HepG2 (cell line): ENCODE measurements around the gene PSKH1. TPM values are rescaled to one million over a fixed set of nuclear protein-coding genes. Genes with fewer than 3 reads are reported as not detected.

ENCODE experiments used
- AGO2 ChIP-seq: fragments of 200-400 bp; formaldehyde crosslinking; optimal IDR thresholded peaks from 2 replicates; pipeline ENCODE3; 2017; ENCODE audit warnings: mild to moderate bottlenecking, low read depth, low read length, moderate library complexity
- EEA1 ChIP-seq: sonication (generic); formaldehyde crosslinking; IDR thresholded peaks from 2 replicates; pipeline ENCODE4 v1.5.1; 2020; ENCODE audit warnings: mild to moderate bottlenecking, missing genetic modification reagents, borderline replicate concordance
- GABPA ChIP-seq, 2 experiments: IDR thresholded peaks; 2 replicates each; pipeline ENCODE4 v1.6.1; 2011 to 2016; ENCODE audit warnings: low read depth in 2 of 2, low read length in 1 of 2, missing biosample characterization in 1 of 2, missing genetic modification characterization in 1 of 2
- HNF4G ChIP-seq, 2 experiments: sonication (generic) in 1 of 2; formaldehyde crosslinking in 1 of 2; IDR thresholded peaks; 2 replicates each; pipeline versions ENCODE4 v1.4.0 to v1.6.1; 2011 to 2020; ENCODE audit warnings: borderline replicate concordance in 2 of 2, low read depth in 2 of 2, mild to moderate bottlenecking in 2 of 2, low read length in 1 of 2, missing genetic modification reagents in 1 of 2, moderate library complexity in 1 of 2
- IKZF4 ChIP-seq: sonication (generic); formaldehyde crosslinking; IDR thresholded peaks from 2 replicates; pipeline ENCODE4 v1.5.1; 2020; ENCODE audit warnings: borderline replicate concordance, mild to moderate bottlenecking, low read depth, missing genetic modification reagents; ENCODE audit errors: not compliant biosample characterization
- KLF9 ChIP-seq: IDR thresholded peaks from 2 replicates; pipeline ENCODE4 v1.6.1; 2016; ENCODE audit warnings: low read depth
- MYC ChIP-seq: sonication (generic); formaldehyde crosslinking; IDR thresholded peaks from 2 replicates; pipeline ENCODE4 v1.9.0; 2021; ENCODE audit warnings: missing genetic modification reagents, borderline replicate concordance
- NR1H2 ChIP-seq: sonication (generic); formaldehyde crosslinking; IDR thresholded peaks from 2 replicates; pipeline ENCODE4 v1.8.1; 2022; ENCODE audit warnings: low read depth, missing genetic modification reagents, borderline replicate concordance
- PHF8 ChIP-seq: sonication (generic); formaldehyde crosslinking; IDR thresholded peaks from 2 replicates; pipeline ENCODE4 v1.5.0; 2020; ENCODE audit warnings: missing genetic modification reagents
- POLR2A ChIP-seq, 2 experiments: IDR thresholded peaks; 2 replicates each; pipeline ENCODE4 v1.6.1; 2011; ENCODE audit warnings: low read depth in 2 of 2, low read length in 2 of 2, mild to moderate bottlenecking in 1 of 2, moderate library complexity in 1 of 2; ENCODE audit not compliant: insufficient read depth in 1 of 2
- RXRA ChIP-seq: sonication (generic); formaldehyde crosslinking; IDR thresholded peaks from 2 replicates; pipeline ENCODE4 v1.5.1; 2020; ENCODE audit warnings: missing genetic modification reagents
- SAFB2 ChIP-seq: sonication (generic); formaldehyde crosslinking; IDR thresholded peaks from 2 replicates; pipeline ENCODE4 v1.5.1; 2020; ENCODE audit warnings: missing genetic modification reagents, low read depth, mild to moderate bottlenecking, borderline replicate concordance
- ZBTB3 ChIP-seq: sonication (generic); formaldehyde crosslinking; IDR thresholded peaks from 2 replicates; pipeline ENCODE4 v1.4.0; 2020; ENCODE audit warnings: low read depth, mild to moderate bottlenecking, moderate library complexity, missing genetic modification reagents, borderline replicate concordance
- ZFYVE20 ChIP-seq: sonication (generic); formaldehyde crosslinking; IDR thresholded peaks from 2 replicates; pipeline ENCODE4 v1.8.0; 2023; ENCODE audit warnings: low read depth, mild to moderate bottlenecking, moderate library complexity, missing genetic modification reagents, borderline replicate concordance
- ZNF232 ChIP-seq: sonication (generic); formaldehyde crosslinking; IDR thresholded peaks from 2 replicates; pipeline ENCODE4 v1.4.0; 2020; ENCODE audit warnings: missing genetic modification reagents, borderline replicate concordance
- ZNF335 ChIP-seq: sonication (generic); formaldehyde crosslinking; IDR thresholded peaks from 2 replicates; pipeline ENCODE4 v1.4.0; 2020; ENCODE audit warnings: missing genetic modification reagents
- ZNF546 ChIP-seq: sonication (generic); formaldehyde crosslinking; conservative IDR thresholded peaks from 2 replicates; pipeline ENCODE4 v1.8.1; 2023; ENCODE audit warnings: mild to moderate bottlenecking, missing genetic modification reagents
- ZNF572 ChIP-seq: sonication (generic); formaldehyde crosslinking; IDR thresholded peaks from 2 replicates; pipeline ENCODE4 v1.5.1; 2020; ENCODE audit warnings: mild to moderate bottlenecking, missing genetic modification reagents
- ZNF879 ChIP-seq: sonication (generic); formaldehyde crosslinking; IDR thresholded peaks from 2 replicates; pipeline ENCODE4 v1.8.1; 2023; ENCODE audit warnings: missing genetic modification reagents
- ZSCAN29 ChIP-seq: sonication (generic); formaldehyde crosslinking; conservative IDR thresholded peaks from 2 replicates; pipeline ENCODE4 v1.4.0; 2020; ENCODE audit warnings: mild to moderate bottlenecking, missing genetic modification reagents
- polyA plus RNA-seq, 8 experiments: library from polyadenylated mRNA; depleted of rRNA in 3 of 8; stranded (reverse) in 7 of 8; unstranded in 1 of 8; fragments of >200 nt; fragmentation: Illumina TruSeq in 4 of 8; extraction: Trizol in 4 of 8; gene quantifications; 2 replicates each; pipeline versions ENCODE4 v1.2.1 to v1.2.3, GENCODE V29; 2011 to 2016; ENCODE audit warnings: low read depth in 4 of 8, missing spikeins in 1 of 8, mixed read lengths in 1 of 8; ENCODE audit not compliant: insufficient read depth in 1 of 8
- total RNA-seq, 5 experiments: library from RNA; depleted of rRNA; stranded (reverse); fragments of >200 nt; fragmentation: Illumina TruSeq; extraction: Trizol; gene quantifications; 2 replicates each; pipeline ENCODE4 v1.2.3, GENCODE V29; 2016; ENCODE audit warnings: low read depth in 1 of 5
- TF ChIP-seq, protein P1 (sequence below): sonication (generic); formaldehyde crosslinking; IDR thresholded peaks from 2 replicates; pipeline ENCODE4 v1.4.0; 2020; ENCODE audit warnings: missing genetic modification reagents
- TF ChIP-seq, protein P2 (sequence below): sonication (generic); formaldehyde crosslinking; IDR thresholded peaks from 2 replicates; pipeline ENCODE4 v1.5.1; 2020; ENCODE audit warnings: mild to moderate bottlenecking, moderate library complexity, missing genetic modification reagents
- TF ChIP-seq, protein P3 (sequence below): sonication (generic); formaldehyde crosslinking; IDR thresholded peaks from 2 replicates; pipeline ENCODE4 v1.4.0; 2020; ENCODE audit warnings: missing genetic modification reagents; ENCODE audit errors: not compliant biosample characterization

PSKH1 gene
- total and polyA plus RNA-seq, 2 of the 13 experiments (the other 11 are each of a cell fraction or from before 2014, with no cell fraction given) = 8.4 to 19.1 TPM

DNA sequence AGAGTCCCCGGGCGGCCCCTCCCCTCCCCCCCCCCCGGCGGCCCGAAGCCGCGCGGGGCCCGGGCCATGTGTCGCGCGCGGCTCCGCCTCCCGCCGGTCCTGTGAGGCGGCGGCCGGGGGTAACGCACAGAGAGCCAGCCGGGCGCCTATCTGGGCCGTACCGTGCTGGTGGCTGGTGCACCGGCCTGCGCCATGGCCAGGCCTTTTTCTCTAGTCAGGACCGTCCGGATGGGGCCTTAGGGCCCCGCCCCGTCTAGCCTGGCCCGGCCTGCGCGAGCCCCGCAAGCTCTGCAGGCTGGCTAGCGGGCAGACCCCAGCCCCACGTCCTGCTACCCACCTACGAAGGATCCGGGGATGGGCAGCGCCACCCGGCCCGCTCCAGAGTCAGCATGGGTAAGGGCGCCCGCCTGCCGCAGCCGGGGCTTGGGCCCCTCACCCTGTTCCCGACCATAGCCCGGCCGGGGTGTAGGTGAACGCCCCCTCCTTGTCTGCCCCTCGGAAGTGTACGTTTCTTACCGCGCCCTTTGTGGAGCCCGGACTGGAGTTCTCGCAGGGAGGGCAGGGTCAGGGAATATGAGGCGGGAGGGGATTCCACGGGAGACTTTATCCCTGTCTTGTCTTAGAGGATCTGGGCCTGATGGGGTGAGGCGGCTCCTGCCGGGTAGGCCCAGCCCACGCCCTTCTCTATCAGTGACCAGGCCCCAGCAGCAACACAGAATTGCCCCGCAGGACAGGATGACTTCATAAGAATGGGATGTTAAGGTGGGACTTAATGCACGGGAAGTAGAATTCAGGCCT is 45.8 kb upstream of the PSKH1 start, which contains the start of gene CENPT (continued):
- TF ChIP-seq, protein P1, sequence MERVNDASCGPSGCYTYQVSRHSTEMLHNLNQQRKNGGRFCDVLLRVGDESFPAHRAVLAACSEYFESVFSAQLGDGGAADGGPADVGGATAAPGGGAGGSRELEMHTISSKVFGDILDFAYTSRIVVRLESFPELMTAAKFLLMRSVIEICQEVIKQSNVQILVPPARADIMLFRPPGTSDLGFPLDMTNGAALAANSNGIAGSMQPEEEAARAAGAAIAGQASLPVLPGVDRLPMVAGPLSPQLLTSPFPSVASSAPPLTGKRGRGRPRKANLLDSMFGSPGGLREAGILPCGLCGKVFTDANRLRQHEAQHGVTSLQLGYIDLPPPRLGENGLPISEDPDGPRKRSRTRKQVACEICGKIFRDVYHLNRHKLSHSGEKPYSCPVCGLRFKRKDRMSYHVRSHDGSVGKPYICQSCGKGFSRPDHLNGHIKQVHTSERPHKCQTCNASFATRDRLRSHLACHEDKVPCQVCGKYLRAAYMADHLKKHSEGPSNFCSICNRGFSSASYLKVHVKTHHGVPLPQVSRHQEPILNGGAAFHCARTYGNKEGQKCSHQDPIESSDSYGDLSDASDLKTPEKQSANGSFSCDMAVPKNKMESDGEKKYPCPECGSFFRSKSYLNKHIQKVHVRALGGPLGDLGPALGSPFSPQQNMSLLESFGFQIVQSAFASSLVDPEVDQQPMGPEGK (CRISPR knock-in tag) = peak; percentile 31; the same call in 1 of the 2 replicates
- TF ChIP-seq NR1H2 (0 out of 2 replicates have a peak, but pooled peaks have one; percentile 68), GABPA (IDR thresholded peaks at IDR 0.05; ENCODE audit: low read depth, low read length) (no peak), GABPA (CRISPR knock-in tag; IDR thresholded peaks at IDR 0.05; ENCODE audit: low read depth) (peak; percentile 40; the same call in 1 of the 2 replicates), ZBTB3 (CRISPR knock-in tag) (no peak), POLR2A (IDR thresholded peaks at IDR 0.05; ENCODE audit: insufficient read depth in 1 of 2, low read depth in 2 of 2, low read length in 2 of 2) (peak in 1 of 2 experiments; percentile 47; a peak in 1 of 4 replicates), ZFYVE20 (CRISPR knock-in tag) (0 out of 2 replicates have a peak, but pooled peaks have one; percentile 44), ZNF232 (no peak), EEA1 (no peak), HNF4G (IDR thresholded peaks at IDR 0.05; ENCODE audit: borderline replicate concordance, low read depth, low read length) (no peak), HNF4G (CRISPR knock-in tag; IDR thresholded peaks at IDR 0.05; ENCODE audit: borderline replicate concordance, low read depth) (no peak), KLF9 (CRISPR knock-in tag) (0 out of 2 replicates have a peak, but pooled peaks have one; percentile 32), AGO2 (peak; percentile 78), ZNF335 (CRISPR knock-in tag) (0 out of 2 replicates have a peak, but pooled peaks have one; percentile 7), ZSCAN29 (CRISPR knock-in tag) (no peak), PHF8 (peak; percentile 70), IKZF4 (CRISPR knock-in tag) (peak; percentile 29), RXRA (CRISPR knock-in tag) (0 out of 2 replicates have a peak, but pooled peaks have one; percentile 49), MYC (CRISPR knock-in tag) (0 out of 2 replicates have a peak, but pooled peaks have one; percentile 32), ZNF879 (CRISPR knock-in tag) (0 out of 2 replicates have a peak, but pooled peaks have one; percentile 43), ZNF546 (CRISPR knock-in tag) (0 out of 2 replicates have a peak, but pooled peaks have one; percentile 90), ZNF572 (CRISPR knock-in tag) (0 out of 2 replicates have a peak, but pooled peaks have one; percentile 51), SAFB2 (CRISPR knock-in tag) (peak; percentile 47; the same call in 1 of the 2 replicates)
- TF ChIP-seq, protein P2, sequence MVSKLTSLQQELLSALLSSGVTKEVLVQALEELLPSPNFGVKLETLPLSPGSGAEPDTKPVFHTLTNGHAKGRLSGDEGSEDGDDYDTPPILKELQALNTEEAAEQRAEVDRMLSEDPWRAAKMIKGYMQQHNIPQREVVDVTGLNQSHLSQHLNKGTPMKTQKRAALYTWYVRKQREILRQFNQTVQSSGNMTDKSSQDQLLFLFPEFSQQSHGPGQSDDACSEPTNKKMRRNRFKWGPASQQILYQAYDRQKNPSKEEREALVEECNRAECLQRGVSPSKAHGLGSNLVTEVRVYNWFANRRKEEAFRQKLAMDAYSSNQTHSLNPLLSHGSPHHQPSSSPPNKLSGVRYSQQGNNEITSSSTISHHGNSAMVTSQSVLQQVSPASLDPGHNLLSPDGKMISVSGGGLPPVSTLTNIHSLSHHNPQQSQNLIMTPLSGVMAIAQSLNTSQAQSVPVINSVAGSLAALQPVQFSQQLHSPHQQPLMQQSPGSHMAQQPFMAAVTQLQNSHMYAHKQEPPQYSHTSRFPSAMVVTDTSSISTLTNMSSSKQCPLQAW (CRISPR knock-in tag) = peak; percentile 63
- TF ChIP-seq, protein P3, sequence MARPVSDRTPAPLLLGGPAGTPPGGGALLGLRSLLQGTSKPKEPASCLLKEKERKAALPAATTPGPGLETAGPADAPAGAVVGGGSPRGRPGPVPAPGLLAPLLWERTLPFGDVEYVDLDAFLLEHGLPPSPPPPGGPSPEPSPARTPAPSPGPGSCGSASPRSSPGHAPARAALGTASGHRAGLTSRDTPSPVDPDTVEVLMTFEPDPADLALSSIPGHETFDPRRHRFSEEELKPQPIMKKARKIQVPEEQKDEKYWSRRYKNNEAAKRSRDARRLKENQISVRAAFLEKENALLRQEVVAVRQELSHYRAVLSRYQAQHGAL (CRISPR knock-in tag) = no peak
